Stimulated activated CD8-positive, alpha-beta memory T cell treated with anti-CD3 and anti-CD28 coated beads, Interleukin-12 subunit alpha, Interleukin-12 subunit beta, amount 100 ng/mL, for 1 hour (primary cell): Measurements from ENCODE around the gene LMF1.

Experiments used
- DNase-seq: peaks from one replicate; pipeline ENCODE4 v3.0.0-alpha.2; 2020; ENCODE audit warnings: low read depth

The LMF1 gene

DNA sequence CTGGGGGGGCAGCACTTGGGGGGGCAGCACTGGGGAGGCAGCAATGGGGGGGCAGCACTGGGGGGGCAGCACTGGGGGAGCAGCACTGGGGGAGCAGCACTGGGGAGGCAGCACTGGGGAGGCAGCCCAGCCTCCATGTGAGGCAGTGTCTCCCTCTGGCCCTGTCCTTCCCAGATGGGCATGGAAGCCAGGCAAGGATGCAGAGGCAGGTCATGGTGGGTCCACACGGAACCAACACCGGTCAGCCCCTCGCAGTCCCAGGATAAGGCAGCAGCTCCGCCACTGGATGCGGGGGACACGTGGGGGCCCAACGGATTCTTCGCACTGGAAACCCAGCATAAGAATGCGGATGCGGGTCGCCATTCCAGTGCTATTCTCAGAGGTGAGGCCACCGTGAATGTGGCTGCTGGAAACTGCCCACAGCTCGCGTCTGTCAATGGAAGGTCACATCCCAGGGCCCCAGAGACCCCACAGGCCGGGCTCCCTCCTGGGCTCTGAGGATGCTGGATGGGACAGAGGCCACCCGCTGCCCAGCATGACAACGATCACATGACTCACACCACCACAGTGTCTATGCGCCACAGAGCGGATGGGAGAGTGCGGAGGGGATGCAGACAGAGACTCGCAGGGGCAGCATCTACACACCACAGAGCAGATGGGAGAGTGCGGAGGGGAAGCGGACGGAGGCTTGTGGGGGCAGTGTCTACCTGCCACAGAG lies 59.0 kb downstream of the LMF1 start:
- DNase-seq: no peak

GRCh38 chr16:911101-911500 lies 59.7 kb downstream of the LMF1 start:
- no peak for DNase-seq

DNA sequence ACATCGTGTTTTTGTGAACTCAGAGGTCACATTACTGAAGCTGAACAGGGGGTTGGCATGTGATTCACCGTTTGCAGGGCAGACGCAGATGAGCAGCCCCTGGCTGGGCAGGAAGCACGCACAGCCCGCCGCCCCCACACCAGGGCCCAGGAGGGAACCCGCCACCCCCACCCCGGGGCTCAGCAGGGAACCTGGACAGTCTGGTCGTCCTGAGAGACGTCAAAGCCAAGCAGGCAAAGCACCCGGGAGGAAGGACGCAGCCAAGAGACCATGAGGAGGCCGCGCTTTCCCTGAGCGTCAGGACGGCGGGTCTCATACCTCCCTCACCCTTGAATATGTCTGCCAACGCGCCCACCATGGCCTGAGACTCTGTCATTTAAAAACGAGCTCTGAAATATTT lies 60.6 kb downstream of the LMF1 start:
- DNase-seq: no peak

DNA sequence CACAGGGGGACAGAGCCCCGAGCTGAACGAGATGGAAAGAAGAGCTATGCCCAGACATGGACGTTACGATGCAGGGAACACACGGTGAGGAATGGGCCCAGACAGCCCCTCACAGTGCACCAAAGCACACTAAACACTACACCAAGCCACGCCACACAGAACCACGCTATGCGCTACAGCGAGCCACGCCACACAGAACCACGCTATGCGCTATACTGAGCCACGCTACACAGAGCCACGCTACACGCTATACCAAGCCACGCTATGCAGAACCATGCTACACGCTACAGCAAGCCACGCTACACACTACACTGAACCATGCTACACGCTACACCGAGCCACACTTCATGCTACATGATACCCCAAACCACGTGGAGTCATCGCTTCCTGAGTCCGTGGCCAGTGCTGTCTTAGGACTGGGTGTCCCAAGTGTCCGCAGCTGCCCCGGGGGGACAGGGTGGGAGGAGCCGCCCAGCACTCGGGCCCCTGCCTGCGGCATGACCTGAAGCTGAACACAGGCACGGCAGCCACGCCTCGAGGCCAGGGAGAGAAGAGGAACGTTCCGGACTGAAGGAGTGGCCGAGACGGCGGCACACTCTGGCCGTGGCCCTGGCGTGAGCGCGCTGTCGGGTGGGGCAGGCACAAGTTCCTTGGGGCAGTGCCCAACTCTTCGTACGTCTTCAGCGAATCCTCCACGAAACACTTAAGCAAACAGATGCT lies 61.3 kb downstream of the LMF1 start:
- no peak for DNase-seq

DNA sequence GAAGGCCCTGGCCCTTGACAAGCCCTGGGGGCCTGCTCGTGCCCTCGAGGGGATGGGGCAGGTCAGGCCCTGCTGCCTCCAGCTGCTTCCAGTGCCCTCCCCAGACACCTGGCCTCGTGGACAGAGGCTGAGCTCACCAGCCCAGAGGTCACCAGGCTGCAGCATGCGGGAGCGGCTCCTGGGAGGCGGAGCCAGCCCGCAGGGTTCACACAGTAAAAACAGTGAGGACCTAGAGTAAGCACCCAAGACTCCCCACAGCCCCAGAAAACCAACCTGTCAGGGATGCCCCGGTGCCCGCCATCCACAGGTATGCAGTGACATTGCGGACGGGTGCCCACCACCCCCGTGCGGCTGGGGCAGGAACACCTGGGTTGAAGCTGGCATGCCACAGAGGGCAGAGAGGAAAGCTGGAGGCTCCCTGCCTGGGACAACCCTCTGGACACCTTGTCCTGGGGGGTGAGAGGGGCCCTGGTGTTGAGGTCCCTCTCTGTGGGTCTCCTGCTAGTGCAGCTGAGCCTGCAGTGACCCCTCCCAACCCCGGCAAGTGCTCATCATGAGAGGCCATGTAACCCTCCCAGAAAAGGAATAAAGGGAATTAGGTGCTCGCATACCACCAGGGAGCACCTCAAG lies 62.1 kb downstream of the LMF1 start:
- DNase-seq: no peak

GRCh38 chr16:907842-908241 lies 62.9 kb downstream of the LMF1 start:
- no peak for DNase-seq

- no peak for DNase-seq
Observed at GRCh38 chr16:907361-907760, 63.4 kb downstream of the LMF1 start.

DNA sequence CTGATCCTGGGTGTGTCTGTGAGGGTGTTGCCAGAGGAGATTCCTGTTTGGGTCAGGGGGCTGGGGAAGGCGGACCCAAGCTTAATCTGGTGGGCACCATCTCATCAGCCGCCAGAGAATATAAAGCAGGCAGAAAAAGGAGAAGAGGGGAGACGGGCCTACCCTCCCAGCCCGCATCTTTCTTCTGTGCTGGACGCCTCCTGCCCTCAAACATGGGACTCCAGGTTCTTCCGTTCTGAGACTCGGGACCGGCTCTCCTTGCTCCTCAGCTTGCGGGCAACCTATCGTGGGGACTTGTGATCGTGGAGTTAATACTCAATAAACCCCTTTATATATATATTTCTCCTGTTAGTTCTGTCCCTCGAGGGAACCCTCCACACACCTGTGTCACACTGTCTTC lies 64.5 kb downstream of the LMF1 start:
- DNase-seq: no peak

DNA sequence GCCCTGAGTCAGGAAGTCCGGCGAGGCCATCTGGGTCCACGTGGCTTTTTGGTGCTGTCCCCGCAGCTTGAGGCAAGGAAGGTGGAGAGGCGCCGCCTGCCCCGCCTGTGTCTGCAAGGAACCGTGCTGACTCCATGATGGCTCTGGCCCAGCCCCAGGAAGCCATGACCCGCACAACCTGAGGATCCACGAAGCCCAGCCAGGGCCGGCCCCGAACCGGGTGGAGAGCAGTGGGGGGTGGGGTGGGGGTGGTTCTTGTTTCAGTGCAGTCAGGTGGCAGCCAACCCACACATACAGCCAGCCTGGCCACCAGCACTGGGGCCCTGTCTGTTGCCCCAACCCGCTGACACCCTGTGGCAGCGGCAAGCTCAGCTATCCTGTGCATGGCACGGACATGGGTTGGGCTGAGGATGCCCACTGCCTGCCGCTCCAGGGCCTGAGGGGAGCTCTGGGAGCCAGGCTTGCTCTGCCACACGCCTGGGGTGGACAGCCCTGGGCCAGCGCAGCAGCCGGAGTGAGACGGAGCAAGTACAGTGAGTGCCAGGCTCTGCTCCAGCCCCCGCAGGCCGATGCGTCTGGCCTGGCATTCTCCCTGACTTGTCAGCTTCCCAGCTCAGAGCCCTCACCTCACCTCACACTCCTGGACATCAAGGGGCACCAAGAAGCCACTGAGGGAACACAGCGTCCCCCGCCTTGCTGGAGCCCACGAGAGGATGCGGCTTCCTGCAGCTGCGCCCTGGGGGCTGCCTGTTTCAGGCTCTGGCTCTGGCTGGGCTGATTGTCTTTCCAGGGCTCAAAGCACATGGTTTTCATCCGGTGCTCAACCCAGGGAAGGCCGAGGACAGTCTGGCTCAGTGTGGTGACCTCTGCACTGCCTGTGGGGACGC lies 68.8 kb downstream of the LMF1 start:
- DNase-seq: no peak

DNA sequence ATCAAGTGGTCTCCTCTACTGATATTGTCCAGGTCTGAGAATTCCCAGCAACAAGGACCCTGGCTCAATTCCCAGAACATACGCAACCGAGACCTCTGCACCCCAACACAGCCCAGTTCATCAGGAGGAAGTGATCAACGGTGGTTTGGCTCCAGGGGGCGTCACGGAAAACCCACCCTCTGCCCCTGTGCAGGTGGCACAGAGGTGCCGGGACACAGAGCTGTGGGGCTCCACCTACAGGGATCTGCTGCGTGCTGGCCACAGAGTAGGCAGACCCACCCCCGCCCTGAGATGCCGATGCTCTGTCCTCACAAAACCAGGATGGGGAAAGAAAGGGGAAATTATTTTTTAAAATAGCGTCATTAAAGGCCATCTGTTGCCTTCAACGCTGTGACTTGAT lies 69.6 kb downstream of the LMF1 start:
- DNase-seq: no peak

DNA sequence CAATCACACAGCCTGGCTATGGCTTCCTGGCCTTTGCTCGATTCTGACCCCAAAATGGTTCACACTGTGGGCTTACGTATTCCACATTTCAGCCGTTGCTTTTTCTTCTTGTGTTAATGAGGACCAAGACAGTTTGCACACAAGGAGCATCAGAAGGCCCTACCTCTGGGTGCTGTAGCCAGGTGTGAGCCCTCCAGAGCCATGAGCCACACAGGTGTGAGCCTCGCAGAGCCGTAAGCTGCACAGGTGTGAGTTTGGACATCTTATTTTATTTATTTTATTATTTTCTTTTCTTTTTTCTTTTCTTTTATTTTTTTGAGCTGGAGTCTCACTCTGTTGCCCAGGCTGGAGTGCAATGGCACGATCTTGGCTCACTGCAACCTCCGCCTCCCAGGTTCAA lies 70.6 kb downstream of the LMF1 start:
- no peak for DNase-seq

DNA sequence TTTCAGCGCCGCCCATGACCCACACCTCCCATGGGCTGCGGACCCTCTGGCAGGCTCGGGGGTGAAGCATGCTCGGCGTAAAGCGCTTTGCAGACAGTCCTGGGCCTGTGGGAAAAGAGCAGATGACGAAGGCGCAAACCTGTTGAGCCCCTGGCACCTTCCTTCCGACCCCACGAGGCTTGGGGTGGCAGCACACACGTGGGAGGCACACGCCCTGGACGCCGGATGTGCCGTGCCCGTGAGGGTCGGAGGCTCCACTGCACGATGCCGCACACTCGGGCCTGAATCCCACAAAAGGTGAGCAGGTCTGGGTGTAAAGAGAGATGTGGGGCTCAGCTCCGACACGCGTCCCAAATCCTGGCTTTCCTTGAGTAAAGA lies 71.1 kb downstream of the LMF1 start:
- DNase-seq: no peak

DNA sequence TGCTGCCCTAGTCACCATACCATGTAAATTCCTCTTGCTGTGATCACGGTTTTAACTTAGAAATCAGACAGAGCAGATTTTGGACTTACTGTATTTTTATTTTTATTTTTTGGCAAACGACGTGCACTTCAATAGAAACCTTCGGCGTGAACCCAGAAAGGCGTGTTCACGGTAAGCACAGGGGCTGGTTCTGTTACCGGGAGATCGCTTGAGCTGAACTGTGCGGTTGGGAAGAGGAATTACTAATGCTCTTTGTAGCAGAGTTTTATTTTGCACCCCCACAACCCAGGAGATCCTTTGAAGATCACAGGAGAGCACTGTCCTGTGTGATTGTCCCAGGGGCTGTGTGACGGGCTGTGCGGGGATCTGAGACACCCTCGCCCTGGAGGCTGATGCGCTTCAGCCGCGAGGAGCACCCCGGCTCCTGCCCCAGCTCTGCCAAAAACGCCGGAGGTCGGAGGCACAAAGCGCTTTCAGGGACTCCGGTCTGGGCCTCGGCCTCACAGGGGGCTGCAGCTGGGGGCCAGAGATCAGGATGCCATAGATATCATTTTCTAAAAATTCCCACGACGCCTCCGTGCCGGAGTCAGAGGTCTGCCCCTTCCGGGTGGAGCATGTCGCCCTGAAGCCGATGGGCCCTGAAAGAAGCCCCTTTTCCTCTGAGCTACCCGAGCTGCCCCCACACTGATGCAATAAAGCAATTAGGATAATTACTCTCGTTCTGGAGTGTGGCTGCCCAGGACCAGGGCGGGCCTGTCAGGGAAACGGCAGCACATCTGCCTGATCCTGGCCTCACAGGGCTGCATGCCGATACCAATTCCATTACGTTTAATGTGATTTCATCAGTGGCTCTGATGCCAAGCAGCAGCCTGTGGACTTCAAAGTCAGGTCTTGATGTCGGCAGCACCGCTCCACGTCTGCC lies 71.8 kb downstream of the LMF1 start:
- no peak for DNase-seq

DNA sequence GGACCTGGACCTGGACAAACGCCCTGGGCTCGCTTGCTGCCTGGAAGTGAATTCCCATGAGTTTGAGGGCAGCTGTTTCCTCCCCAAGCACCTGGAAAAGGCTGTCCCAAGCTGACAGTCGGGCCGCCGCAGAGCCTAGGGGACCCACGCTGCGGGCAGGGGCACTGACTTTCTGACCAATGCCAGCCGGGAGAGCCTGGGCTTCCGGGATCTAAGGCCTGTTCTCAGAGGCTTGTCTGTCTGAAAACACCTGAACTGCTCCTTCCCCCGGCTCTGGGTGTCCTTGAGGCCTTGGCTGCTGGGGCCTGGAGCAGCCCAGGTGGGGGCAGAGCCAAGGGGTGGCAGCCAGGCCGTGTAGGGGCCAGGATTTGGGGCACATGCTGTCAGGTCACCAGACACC lies 72.6 kb downstream of the LMF1 start:
- DNase-seq: no peak

DNA sequence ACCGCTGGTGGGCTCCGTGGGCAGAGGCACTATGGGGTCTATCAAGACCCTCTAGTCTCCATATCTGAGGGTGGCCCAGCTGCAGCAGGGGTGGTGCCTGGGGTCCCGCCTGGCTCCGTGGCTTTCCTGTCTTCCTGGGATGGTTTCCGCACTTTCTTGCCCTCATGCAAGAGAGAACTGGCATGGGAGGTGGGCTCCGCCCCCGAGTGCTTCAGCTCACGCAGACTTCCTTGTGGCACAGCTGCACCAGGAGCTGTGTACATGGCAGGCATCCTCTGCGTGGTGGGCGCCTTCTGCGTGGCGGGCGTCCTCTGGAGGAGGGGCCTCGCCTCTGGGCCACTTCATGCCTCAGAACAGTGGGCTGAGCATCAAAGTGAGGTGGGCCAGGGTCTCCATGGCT lies 73.1 kb downstream of the LMF1 start:
- no peak for DNase-seq

DNA sequence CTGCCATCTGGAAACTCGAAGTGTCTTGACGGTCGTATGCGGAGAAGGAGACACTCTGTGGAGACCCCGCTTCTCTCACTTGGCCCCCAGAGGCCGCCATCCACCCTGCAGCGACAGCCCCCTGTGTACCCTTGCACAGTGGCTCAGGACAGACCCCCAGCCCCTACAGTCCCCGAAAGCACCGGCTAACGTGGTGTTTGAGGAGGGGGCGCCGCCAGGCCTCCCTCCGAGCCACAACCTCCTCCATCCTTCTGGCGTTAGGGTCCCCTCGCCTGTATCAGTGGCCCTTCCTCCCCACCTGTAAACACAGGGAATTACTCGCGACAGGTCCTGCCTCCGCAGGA lies 73.6 kb downstream of the LMF1 start:
- DNase-seq: no peak

DNA sequence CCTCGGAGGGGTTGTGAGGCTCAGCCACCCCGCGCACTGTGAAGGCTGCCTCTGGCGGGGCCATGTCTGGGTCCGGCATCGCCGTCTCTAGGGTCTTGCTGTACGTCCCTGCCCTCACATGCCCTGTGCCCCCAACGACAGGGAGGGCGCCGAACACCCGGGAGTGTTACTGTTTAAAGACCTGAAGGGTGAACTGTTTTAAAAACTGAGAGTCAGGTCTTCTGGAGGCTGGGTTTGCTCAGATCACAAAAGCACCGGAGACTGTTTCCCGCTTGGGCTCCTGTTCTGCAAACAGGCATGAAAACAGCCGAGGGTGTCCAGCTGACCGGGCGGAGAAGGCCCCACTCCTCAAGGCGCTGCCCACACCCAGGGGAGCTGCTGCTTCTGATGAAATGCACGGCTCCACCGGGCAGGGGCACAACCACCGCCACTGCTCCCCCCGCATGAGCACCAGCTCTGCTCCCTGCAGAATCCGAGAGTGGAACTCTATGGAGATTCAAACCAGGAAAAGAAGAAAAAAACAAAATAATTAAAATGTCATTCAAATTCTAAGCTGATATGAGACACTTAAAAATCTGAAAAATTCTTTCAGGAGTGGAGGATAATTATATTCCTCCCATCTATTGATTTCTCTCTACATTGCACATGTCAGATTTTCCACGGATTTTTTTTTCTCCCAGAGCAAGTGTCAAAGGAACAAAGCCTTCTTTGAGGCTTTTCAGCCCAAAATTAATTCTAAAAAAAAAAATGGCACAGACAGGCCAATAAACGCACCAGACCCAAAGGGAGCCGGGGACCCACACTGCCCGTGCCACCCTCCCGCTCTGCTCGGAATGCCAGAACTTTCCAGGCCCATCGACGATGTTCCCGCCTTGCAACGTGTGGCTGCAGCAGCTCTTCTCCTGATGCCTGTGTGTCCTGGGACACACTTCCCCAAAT lies 74.3 kb downstream of the LMF1 start:
- DNase-seq: no peak

GRCh38 chr16:895371-895770 lies 75.4 kb downstream of the LMF1 start:
- DNase-seq: no peak

DNA sequence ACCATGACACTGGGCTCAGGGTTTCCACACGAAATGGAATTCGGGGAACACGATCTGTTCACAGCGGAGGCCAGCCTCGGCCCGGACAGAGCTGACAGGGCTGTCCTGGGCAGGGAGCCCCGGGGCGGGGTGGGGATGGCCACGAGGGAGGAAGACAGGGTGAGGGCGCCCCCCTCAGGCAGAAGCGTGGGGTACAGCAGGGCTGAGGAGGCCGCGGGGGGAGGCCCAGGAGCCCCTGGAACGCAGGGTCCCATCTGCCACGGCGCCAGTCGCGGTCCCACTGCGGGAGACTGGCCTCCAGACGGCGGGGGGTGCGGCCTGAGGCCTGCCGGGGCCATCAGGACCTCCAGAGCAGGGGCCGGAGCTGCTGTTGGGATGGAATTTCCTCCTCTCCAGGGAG lies 75.9 kb downstream of the LMF1 start:
- no peak for DNase-seq

DNA sequence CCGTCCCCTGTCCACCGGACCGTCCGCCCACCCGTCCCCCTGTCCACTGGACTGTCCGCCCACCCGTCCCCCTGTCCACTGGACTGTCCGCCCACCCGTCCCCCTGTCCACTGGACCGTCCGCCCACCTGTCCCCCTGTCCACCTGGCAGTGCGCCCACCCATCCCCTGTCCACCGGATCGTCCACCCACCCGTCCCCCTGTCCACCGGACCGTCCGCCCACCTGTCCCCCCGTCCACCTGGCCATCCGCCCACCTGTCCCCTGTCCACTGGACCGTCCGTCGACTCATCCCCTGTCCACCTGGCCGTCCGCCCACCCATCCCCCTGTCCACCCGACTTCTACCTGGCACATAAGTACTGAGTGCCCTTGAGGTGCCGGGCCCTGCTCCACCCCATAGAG lies 76.6 kb downstream of the LMF1 start:
- DNase-seq: no peak
